Common myeloid progenitor, CD34-positive (primary cell): ENCODE results near the gene PCDHA7.
A peak's percentile ranks its signal among the peaks of the same experiment; 100 is the strongest.
"Not testable (repeated sequence)": the region's sequence is repeated elsewhere in the genome, so short reads cannot be mapped to it uniquely, and the experiment has no call there.

Source experiments
- CTCF ChIA-PET: fragments of 350-600 bp; sonication (Branson Sonifier 250); formaldehyde crosslinking; loops from one replicate; lab custom pipeline; 2021; ENCODE audit warnings: antibody characterized with exemption; lab: Charles Lee
- POLR2A ChIA-PET: fragments of 350-600 bp; sonication (Branson Sonifier 250); formaldehyde crosslinking; loops from one replicate; lab custom pipeline; 2021; ENCODE audit warnings: antibody characterized with exemption; lab: Charles Lee
- DNase-seq, 3 donors: peaks; one replicate each; pipeline versions ENCODE4 v3.0.0 to v3.0.0-alpha.2; 2013
- H3K27ac ChIP-seq, 2 experiments: 1 replicate in 1 of 2; 2 replicates in 1 of 2; pipeline ENCODE4 v1.7.0; 2013; ENCODE audit warnings: inconsistent platforms in 2 of 2, low read length in 2 of 2, mild to moderate bottlenecking in 2 of 2, low read depth in 1 of 2, moderate library complexity in 1 of 2; ENCODE audit not compliant: severe bottlenecking in 2 of 2, insufficient read depth in 1 of 2, poor library complexity in 1 of 2
- H3K27me3 ChIP-seq, 5 experiments: replicated peaks in 2 of 5; 1 replicate in 3 of 5; 2 replicates in 2 of 5; pipeline versions ENCODE4 v1.6.1 to v1.7.0; 2013; ENCODE audit warnings: low read length in 4 of 5, mild to moderate bottlenecking in 2 of 5, moderate library complexity in 2 of 5, inconsistent platforms in 1 of 5; ENCODE audit not compliant: insufficient read depth in 5 of 5, control insufficient read depth in 4 of 5
- H3K36me3 ChIP-seq, 4 experiments: 1 replicate in 2 of 4; 2 replicates in 2 of 4; pipeline versions ENCODE4 v1.6.1 to v1.7.0; 2013; ENCODE audit warnings: low read length in 3 of 4, control low read depth in 1 of 4, mild to moderate bottlenecking in 1 of 4; ENCODE audit not compliant: control insufficient read depth in 4 of 4, insufficient read depth in 4 of 4
- H3K4me1 ChIP-seq, 4 experiments: 1 replicate in 3 of 4; 2 replicates in 1 of 4; pipeline versions ENCODE4 v1.6.1 to v1.7.1; 2013; ENCODE audit warnings: low read length in 3 of 4, mild to moderate bottlenecking in 3 of 4, control low read depth in 1 of 4, inconsistent platforms in 1 of 4, moderate library complexity in 1 of 4; ENCODE audit not compliant: control insufficient read depth in 4 of 4, insufficient read depth in 4 of 4; ENCODE audit errors: control extremely low read depth in 1 of 4
- H3K4me3 ChIP-seq, 7 experiments: 1 replicate in 4 of 7; 2 replicates in 3 of 7; pipeline versions ENCODE4 v1.5.1 to v1.7.0; 2013; ENCODE audit warnings: mild to moderate bottlenecking in 7 of 7, low read length in 6 of 7, moderate library complexity in 6 of 7, inconsistent platforms in 2 of 7, low read depth in 2 of 7, control low read depth in 1 of 7; ENCODE audit not compliant: insufficient read depth in 4 of 7, control insufficient read depth in 1 of 7; ENCODE audit errors: extremely low read depth in 1 of 7
- H3K9me3 ChIP-seq, 5 experiments: 1 replicate in 4 of 5; 2 replicates in 1 of 5; pipeline versions ENCODE4 v1.6.1 to v1.7.1; 2013; ENCODE audit warnings: low read length in 4 of 5, mild to moderate bottlenecking in 2 of 5, inconsistent platforms in 1 of 5, low read depth in 1 of 5, moderate library complexity in 1 of 5; ENCODE audit not compliant: control insufficient read depth in 4 of 5, insufficient read depth in 2 of 5; ENCODE audit errors: control extremely low read depth in 1 of 5
- WGBS: methylation state at CpG from one replicate; pipeline ENCODE4 v1.1.5; 2013; ENCODE audit not compliant: insufficient coverage; 5-methylcytosine and 5-hydroxymethylcytosine counted together

PCDHA7 gene

DNA sequence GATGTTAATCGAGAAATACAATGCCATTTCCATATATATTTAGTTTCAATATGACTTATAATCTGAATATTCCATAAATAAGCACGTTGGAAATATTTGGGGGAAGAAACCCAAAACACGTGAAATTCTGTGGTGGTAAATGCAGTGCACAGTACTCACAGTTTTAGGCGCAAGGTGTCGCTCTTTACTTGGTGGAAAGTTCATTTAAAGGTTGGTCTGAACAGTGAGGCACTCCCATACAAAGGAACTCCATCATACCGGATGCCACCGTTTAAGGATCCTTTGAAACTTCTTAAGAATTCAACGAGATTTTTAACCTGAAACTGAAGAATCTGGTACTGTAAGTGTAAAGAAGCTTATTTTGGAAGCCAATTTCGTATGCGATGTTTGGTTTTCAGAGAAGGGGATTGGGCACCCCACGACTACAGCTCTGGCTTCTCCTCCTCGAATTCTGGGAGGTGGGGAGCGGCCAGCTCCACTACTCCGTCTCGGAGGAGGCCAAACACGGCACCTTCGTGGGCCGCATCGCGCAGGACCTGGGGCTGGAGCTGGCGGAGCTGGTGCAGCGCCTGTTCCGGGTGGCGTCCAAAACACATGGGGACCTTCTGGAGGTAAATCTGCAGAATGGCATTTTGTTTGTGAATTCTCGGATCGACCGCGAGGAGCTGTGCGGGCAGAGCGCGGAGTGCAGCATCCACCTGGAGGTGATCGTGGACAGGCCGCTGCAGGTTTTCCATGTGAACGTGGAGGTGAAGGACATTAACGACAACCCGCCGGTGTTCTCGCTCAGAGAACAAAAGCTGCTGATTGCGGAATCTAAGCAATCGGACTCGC is 34.9 kb downstream of the PCDHA7 start, which contains the start of gene PCDHA11:
PCDHA11 (plus strand) TSS at position 237 of the 834 bp plus-strand sequence; CDS start at position 384, 147 bp downstream.
- CTCF ChIA-PET, result no interaction called here
- peak in 2 of 3 donors; percentile 7 to 9 for DNase-seq

DNA sequence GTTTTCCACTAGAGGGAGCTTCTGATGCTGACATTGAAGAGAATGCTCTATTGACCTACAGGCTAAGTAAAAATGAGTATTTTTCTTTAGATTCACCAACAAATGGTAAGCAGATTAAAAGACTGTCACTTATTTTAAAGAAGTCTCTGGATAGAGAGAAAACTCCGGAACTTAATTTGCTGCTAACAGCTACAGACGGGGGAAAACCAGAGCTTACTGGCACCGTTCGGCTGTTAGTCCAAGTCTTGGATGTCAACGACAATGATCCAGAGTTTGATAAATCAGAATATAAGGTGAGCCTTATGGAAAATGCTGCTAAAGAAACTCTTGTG is 35.5 kb downstream of the PCDHA7 start:
- POLR2A ChIA-PET, result no interaction called here
- 48% methylated on average over 5 of the region's 5 CpGs for WGBS

More for the DNA sequence above, 34.9 kb downstream of the PCDHA7 start, which contains the start of gene PCDHA11:
- Histone ChIP-seq H3K27ac (no peak within 1 kb of the TSS), H3K36me3 (no peaks in the 10 kb centered on the region), H3K4me1 (no peaks in the 10 kb centered on the region), H3K27me3 (peaks cover 4 to 27% (median 8%) of the 10 kb centered on the region in 5 experiments), H3K9me3 (peaks cover 8 to 31% (median 25%) of the 10 kb centered on the region in 5 experiments), H3K4me3 (no peak within 1 kb of the TSS)
- WGBS, result 18% methylated on average over 30 of the region's 41 CpGs
- POLR2A ChIA-PET, result no interaction called here

DNA sequence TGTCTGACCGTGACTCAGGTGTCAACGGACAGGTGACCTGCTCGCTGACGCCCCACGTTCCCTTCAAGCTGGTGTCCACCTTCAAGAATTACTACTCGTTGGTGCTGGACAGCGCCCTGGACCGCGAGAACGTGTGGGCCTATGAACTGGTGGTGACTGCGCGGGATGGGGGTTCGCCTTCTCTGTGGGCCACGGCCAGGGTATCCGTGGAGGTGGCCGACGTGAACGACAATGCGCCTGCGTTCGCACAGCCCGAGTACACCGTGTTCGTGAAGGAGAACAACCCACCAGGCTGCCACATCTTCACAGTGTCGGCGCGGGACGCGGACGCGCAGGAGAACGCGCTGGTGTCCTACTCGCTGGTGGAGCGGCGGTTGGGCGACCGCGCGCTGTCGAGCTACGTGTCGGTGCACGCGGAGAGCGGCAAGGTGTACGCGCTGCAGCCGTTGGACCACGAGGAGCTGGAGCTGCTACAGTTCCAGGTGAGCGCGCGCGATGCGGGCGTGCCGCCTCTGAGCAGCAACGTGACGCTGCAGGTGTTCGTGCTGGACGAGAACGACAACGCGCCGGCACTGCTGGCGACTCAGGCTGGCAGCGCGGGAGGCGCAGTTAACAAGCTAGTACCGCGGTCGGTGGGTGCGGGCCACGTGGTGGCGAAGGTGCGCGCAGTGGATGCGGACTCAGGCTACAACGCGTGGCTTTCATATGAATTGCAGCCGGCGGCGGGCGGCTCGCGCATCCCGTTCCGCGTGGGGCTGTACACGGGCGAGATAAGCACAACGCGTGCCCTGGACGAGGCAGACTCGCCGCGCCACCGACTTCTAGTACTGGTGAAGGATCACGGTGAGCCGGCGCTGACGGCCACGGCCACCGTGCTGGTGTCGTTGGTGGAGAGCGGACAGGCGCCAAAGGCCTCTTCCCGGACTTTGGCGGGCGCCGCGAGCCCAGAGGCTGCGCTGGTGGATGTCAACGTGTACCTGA is 36.4 kb downstream of the PCDHA7 start:
- Histone ChIP-seq H3K9me3 (peaks cover 8 to 42% (median 31%) of the 10 kb centered on the region in 5 experiments), H3K27ac (no peak overlapping the region), H3K36me3 (no peaks in the 10 kb centered on the region), H3K27me3 (peaks cover 9 to 34% (median 10%) of the 10 kb centered on the region in 5 experiments), H3K4me3 (no peak overlapping the region), H3K4me1 (no peaks in the 10 kb centered on the region)
- 44% methylated on average over 106 of the region's 114 CpGs for WGBS
- DNase-seq, result no peak
- ChIA-PET CTCF (no interaction called here), POLR2A (no interaction called here)

More for the DNA sequence above, 35.5 kb downstream of the PCDHA7 start:
- CTCF ChIA-PET, result no interaction called here
- no peak overlapping the region for H3K27ac ChIP-seq
- peaks cover 5 to 27% (median 8%) of the 10 kb centered on the region in 5 experiments for H3K27me3 ChIP-seq
- H3K4me3 ChIP-seq, result no peak overlapping the region
- no peaks in the 10 kb centered on the region for H3K36me3 ChIP-seq
- peaks cover 8 to 35% (median 25%) of the 10 kb centered on the region in 5 experiments for H3K9me3 ChIP-seq
- H3K4me1 ChIP-seq, result no peaks in the 10 kb centered on the region
- DNase-seq, result peak in 1 of 3 donors; percentile 9

DNA sequence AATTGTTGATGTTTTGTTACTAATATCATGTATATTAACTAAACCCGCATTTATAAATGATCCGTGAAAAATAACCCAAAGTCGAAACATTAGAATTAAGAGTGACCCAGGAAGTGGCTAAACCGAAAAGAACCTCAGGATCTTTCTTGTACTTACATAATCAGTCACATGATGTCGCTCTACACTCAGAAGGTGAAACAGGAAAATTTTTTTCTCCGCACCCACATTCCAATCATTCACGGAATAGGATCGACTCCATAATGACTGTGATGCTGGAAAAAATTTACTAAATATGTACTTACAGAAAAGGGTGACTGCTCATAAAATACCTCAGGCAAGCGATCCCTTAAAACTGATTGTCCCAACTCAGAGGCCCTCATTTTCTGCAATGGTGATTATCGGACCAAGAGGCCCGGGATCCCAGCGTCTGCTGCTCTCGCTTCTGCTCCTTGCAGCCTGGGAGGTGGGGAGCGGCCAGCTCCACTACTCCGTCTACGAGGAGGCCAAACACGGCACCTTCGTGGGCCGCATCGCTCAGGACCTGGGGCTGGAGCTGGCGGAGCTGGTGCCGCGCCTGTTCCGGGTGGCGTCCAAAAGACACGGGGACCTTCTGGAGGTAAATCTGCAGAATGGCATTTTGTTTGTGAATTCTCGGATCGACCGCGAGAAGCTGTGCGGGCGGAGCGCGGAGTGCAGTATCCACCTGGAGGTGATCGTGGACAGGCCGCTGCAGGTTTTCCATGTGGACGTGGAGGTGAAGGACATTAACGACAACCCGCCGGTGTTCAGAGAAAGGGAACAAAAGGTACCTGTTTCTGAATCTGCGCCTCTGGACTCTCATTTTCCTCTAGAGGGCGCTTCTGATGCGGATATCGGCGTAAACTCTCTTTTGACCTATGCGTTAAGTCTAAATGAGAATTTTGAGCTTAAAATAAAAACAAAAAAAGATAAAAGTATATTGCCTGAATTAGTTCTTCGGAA is 41.3 kb downstream of the PCDHA7 start, which contains the start of gene PCDHA12:
PCDHA12 (plus strand) TSS at position 224 of the 981 bp plus-strand sequence; CDS start at position 389, 165 bp downstream.
- CTCF ChIA-PET, result no interaction called here

DNA sequence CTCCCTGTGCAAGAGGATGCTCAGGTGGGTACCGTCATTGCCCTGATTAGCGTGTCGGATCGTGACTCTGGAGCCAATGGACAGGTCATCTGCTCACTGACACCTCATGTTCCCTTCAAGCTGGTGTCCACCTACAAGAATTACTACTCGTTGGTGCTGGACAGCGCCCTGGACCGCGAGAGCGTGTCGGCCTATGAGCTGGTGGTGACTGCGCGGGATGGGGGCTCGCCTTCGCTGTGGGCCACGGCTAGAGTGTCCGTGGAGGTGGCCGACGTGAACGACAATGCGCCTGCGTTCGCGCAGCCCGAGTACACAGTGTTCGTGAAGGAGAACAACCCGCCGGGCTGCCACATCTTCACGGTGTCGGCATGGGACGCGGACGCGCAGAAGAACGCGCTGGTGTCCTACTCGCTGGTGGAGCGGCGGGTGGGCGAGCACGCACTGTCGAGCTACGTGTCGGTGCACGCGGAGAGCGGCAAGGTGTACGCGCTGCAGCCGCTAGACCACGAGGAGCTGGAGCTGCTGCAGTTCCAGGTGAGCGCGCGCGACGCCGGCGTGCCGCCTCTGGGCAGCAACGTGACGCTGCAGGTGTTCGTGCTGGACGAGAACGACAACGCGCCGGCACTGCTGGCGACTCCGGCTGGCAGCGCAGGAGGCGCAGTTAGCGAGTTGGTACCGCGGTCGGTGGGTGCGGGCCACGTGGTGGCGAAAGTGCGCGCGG is 42.6 kb downstream of the PCDHA7 start:
- CTCF ChIA-PET, H3K4me1 ChIP-seq, POLR2A ChIA-PET, H3K36me3 ChIP-seq, H3K27ac ChIP-seq, DNase-seq, H3K4me3 ChIP-seq: not testable (repeated sequence)
- WGBS, result 44% methylated on average over 80 of the region's 80 CpGs
- Histone ChIP-seq H3K9me3 (peaks cover 8 to 55% (median 30%) of the 10 kb centered on the region in 5 experiments), H3K27me3 (peaks cover 4 to 39% (median 7%) of the 10 kb centered on the region in 5 experiments)

More for the DNA sequence above, 41.3 kb downstream of the PCDHA7 start, which contains the start of gene PCDHA12:
- H3K4me1 ChIP-seq, result no peaks in the 10 kb centered on the region
- POLR2A ChIA-PET, result no interaction called here
- H3K27ac ChIP-seq, result no peak within 1 kb of the TSS
- H3K36me3 ChIP-seq, result no peaks in the 10 kb centered on the region
- peaks cover 4 to 40% (median 7%) of the 10 kb centered on the region in 5 experiments for H3K27me3 ChIP-seq
- peaks cover 4 to 56% (median 35%) of the 10 kb centered on the region in 5 experiments for H3K9me3 ChIP-seq
- H3K4me3 ChIP-seq, result no peak within 1 kb of the TSS
- WGBS, result 22% methylated on average over 27 of the region's 47 CpGs
- no peak for DNase-seq

DNA sequence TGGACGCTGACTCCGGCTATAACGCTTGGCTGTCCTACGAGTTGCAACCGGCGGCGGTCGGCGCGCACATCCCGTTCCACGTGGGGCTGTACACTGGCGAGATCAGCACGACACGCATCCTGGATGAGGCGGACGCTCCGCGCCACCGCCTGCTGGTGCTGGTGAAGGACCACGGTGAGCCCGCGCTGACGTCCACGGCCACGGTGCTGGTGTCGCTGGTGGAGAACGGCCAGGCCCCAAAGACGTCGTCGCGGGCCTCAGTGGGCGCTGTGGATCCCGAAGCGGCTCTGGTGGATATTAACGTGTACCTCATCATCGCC is 43.2 kb downstream of the PCDHA7 start:
- Histone ChIP-seq H3K9me3 (peaks cover 8 to 58% (median 35%) of the 10 kb centered on the region in 5 experiments), H3K27ac (no peak overlapping the region), H3K36me3 (peaks cover 0 to 2% (median 0%) of the 10 kb centered on the region in 4 experiments), H3K4me3 (no peak overlapping the region), H3K4me1 (no peaks in the 10 kb centered on the region), H3K27me3 (peaks cover 4 to 44% (median 7%) of the 10 kb centered on the region in 5 experiments)
- POLR2A ChIA-PET, result no interaction called here
- CTCF ChIA-PET, result no interaction called here
- DNase-seq, result no peak
- WGBS, result 45% methylated on average over 37 of the region's 37 CpGs
